ENCODE results near the gene ALOX12B. TPM values are rescaled to one million over a fixed set of nuclear protein-coding genes. Genes with fewer than 3 reads are reported as not detected.

Gene ALOX12B
- total and polyA plus RNA-seq, 2 of the 8 experiments (the other 6 are each of a cell fraction or from before 2014, with no cell fraction given) = 0.86 TPM; not detected in 1

DNA sequence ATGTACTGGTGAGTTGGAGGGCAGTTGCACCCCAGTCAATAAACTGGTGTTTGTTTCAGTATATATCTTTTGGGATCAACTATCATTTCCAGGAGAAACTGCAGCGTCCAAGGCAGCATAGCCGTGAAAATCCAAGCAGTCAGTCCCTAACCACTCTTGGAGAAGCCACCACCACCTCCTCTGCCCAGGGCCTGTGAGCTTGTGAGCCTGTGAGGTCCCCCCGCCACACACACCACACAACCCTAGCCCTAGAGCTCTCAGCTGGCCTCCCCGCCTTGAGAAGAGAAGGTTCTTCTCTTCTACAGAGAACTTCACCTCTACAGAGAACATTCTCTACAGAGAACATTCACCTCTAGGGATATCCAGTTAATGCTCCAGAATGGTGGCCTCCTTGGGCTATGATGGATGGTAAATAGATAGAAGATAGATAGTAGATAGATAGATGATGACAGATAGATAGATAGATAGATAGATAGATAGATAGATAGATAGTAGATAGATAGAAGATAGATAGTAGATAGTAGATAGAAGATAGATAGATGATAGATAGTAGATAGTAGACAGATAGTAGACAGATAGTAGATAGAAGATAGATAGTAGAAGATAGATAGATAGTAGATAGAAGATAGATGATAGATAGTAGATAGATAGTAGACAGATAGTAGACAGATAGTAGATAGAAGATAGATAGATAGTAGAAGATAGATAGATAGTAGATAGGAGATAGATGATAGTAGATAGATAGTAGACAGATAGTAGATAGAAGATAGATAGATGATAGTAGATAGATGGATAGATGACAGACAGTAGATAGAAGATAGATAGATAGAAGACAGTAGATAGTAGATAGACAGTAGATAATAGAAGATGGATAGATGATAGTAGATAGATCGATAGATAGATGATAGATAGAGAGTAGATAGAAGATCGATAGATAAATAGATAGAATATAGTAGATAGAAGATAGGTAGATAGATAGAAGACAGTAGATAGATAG, 35.0 kb downstream of the ALOX12B start:
- CTCF ChIA-PET (ENCODE audit: partially characterized antibody) = interaction anchor here (0.7 to 1.2 kb wide), 3 partner anchors 12 to 37 kb away, joined by 3 to 4 read pairs (median 3); no protein-coding TSS in a partner anchor
- FAIRE-seq = no peak
- no peaks in the 10 kb centered on the region for H3K36me3 ChIP-seq (ENCODE audit: control insufficient read depth in 2 of 4, insufficient read depth in 4 of 4, low read length in 3 of 4)

More for the DNA sequence above, 35.0 kb downstream of the ALOX12B start:
- Histone ChIP-seq H2BK5ac (ENCODE audit: low read depth, low read length) (no peak overlapping the region), H2BK20ac (ENCODE audit: low read length) (no peak overlapping the region), H3K27me3 (replicated peaks in 1 of 4; ENCODE audit: control insufficient read depth in 3 of 4, extremely low read depth in 1 of 4, insufficient read depth in 3 of 4, low read length in 3 of 4) (peaks cover 1 to 11% (median 9%) of the 10 kb centered on the region in 4 experiments; a peak in 5 of 7 replicates), H3K14ac (ENCODE audit: insufficient read length) (no peak overlapping the region), H4K20me1 (replicated peaks in 1 of 2; ENCODE audit: control insufficient read depth in 1 of 2, insufficient read depth in 2 of 2, low read length in 2 of 2) (no peaks in the 10 kb centered on the region), H2BK120ac (replicated peaks; ENCODE audit: low read depth, low read length) (no peak overlapping the region), H4K91ac (replicated peaks; ENCODE audit: insufficient read length, low read length) (no peak overlapping the region), H3K56ac (replicated peaks; ENCODE audit: insufficient read length, low read depth, low read length) (no peak overlapping the region), H4K8ac (ENCODE audit: extremely low read depth, insufficient read depth, low read length) (no peak overlapping the region), H2AFZ (ENCODE audit: low read length) (no peak overlapping the region), H3K18ac (ENCODE audit: extremely low read depth, low read length) (no peak overlapping the region), H3K79me2 (ENCODE audit: control insufficient read depth in 1 of 2, insufficient read depth in 2 of 2, low read length in 2 of 2) (no peaks in the 10 kb centered on the region), H3K4ac (replicated peaks; ENCODE audit: insufficient read length, low read depth, low read length) (no peak overlapping the region), H4K5ac (ENCODE audit: insufficient read length, low read depth, low read length) (no peak overlapping the region), H3K79me1 (ENCODE audit: low read depth, low read length) (no peaks in the 10 kb centered on the region), H3K23ac (ENCODE audit: insufficient read length) (no peak overlapping the region), H3K4me1 (replicated peaks in 1 of 4; ENCODE audit: control insufficient read depth in 3 of 4, insufficient read depth in 4 of 4, low read length in 3 of 4) (no peaks in the 10 kb centered on the region), H2BK12ac (ENCODE audit: low read depth, low read length) (no peak overlapping the region), H3K23me2 (ENCODE audit: low read depth, low read length) (no peaks in the 10 kb centered on the region; the same call in 1 of the 2 replicates), H2BK15ac (ENCODE audit: low read length) (no peak overlapping the region), H2AK5ac (ENCODE audit: low read depth, low read length) (no peak overlapping the region), H3K9me3 (ENCODE audit: insufficient read depth in 2 of 2, low read depth in 1 of 2, low read length in 1 of 2) (no peaks in the 10 kb centered on the region), H3K27ac (ENCODE audit: low read depth, low read length) (no peak overlapping the region), H3K9ac (replicated peaks in 1 of 4; ENCODE audit: extremely low read depth in 1 of 4, low read depth in 3 of 4, low read length in 3 of 4) (no peak overlapping the region), H3K4me3 (ENCODE audit: extremely low read depth in 1 of 4, insufficient read depth in 2 of 4, low read depth in 3 of 4, low read length in 4 of 4) (no peak overlapping the region), H3K4me2 (ENCODE audit: insufficient read depth in 1 of 2, low read depth in 2 of 2, low read length in 2 of 2) (no peak overlapping the region)
- TF ChIP-seq SP1 (IDR thresholded peaks at IDR 0.05; ENCODE audit: low read depth, low read length) (no peak), TAF1 (IDR thresholded peaks at IDR 0.05; ENCODE audit: low read depth, low read length) (no peak), RBBP5 (IDR thresholded peaks at IDR 0.05; ENCODE audit: borderline replicate concordance, low read depth, low read length) (no peak), NANOG (IDR thresholded peaks at IDR 0.05; ENCODE audit: insufficient read depth, low read depth, low read length, poor library complexity, severe bottlenecking) (no peak), BCL11A (IDR thresholded peaks at IDR 0.05; ENCODE audit: low read depth in 2 of 2, low read length in 2 of 2) (no peak)
- DNase-seq (ENCODE audit: low read depth in 1 of 2, low spot score in 2 of 2) = no peak
- 82 to 100% methylated on average over 2 to 6 of the region's 6 CpGs for WGBS, 2 experiments (ENCODE audit: extremely low coverage in 1 of 2, insufficient coverage in 1 of 2, insufficient read length in 1 of 2, insufficient replicate concordance in 2 of 2, low coverage in 1 of 2, low lambda C conversion rate in 2 of 2, missing lambda C conversion rate in 1 of 2)
- POLR2A ChIA-PET (ENCODE audit: partially characterized antibody) = no interaction called here
